K562 (cell line): Measurements from ENCODE around the gene TIMM17A. TPM values are rescaled to one million over a fixed set of nuclear protein-coding genes. Genes with fewer than 3 reads are reported as not detected.

Experiments used
- BCOR ChIP-seq: fragments of 450-650 bp; IDR thresholded peaks from 2 replicates; pipeline ENCODE4 v1.6.1; 2016
- DNMT1 ChIP-seq: fragments of 450-650 bp; IDR thresholded peaks from 2 replicates; pipeline ENCODE4 v1.6.1; 2016; ENCODE audit warnings: antibody characterized with exemption, mild to moderate bottlenecking
- DPF2 ChIP-seq: fragments of 450-650 bp; IDR thresholded peaks from 2 replicates; pipeline ENCODE4 v1.6.1; 2016
- E2F8 ChIP-seq: fragments of 450-650 bp; IDR thresholded peaks from 2 replicates; pipeline ENCODE4 v1.7.1; 2018; ENCODE audit warnings: mild to moderate bottlenecking, low read depth; ENCODE audit not compliant: partially characterized antibody
- ETV5 ChIP-seq: sonication (generic); formaldehyde crosslinking; IDR thresholded peaks from 2 replicates; pipeline ENCODE4 v1.4.0; 2020; ENCODE audit warnings: low read depth, mild to moderate bottlenecking, missing genetic modification reagents
- FOXK2 ChIP-seq, 2 experiments: fragments of 450-650 bp; IDR thresholded peaks in 1 of 2; conservative IDR thresholded peaks in 1 of 2; 2 replicates each; pipeline ENCODE4 v1.6.1; 2016; ENCODE audit warnings: low read depth in 2 of 2, mild to moderate bottlenecking in 1 of 2
- GATAD2A ChIP-seq: fragments of 450-650 bp; IDR thresholded peaks from 2 replicates; pipeline ENCODE4 v1.6.1; 2017
- HLTF ChIP-seq: fragments of 450-650 bp; IDR thresholded peaks from 2 replicates; pipeline ENCODE4 v1.6.1; 2016
- MNT ChIP-seq, 2 experiments: fragments of 450-650 bp; conservative IDR thresholded peaks; 2 replicates each; pipeline ENCODE4 v1.6.1; 2017; ENCODE audit warnings: mild to moderate bottlenecking in 2 of 2, moderate library complexity in 2 of 2
- NUFIP1 ChIP-seq: fragments of 450-650 bp; IDR thresholded peaks from 2 replicates; pipeline ENCODE4 v1.6.1; 2018; ENCODE audit not compliant: partially characterized antibody
- RCOR1 ChIP-seq, 2 experiments: IDR thresholded peaks; 2 replicates each; pipeline ENCODE4 v1.6.1; 2012; ENCODE audit warnings: low read depth in 2 of 2, low read length in 2 of 2, borderline replicate concordance in 1 of 2, improper control_type of control experiment in 1 of 2
- SP1 ChIP-seq: sonication (generic); formaldehyde crosslinking; IDR thresholded peaks from 2 replicates; pipeline ENCODE4 v1.8.1; 2022; ENCODE audit warnings: mild to moderate bottlenecking, missing genetic modification reagents
- SRF ChIP-seq, 2 experiments: fragments of 250-450, 450-650 bp in 1 of 2; sonication (Bioruptor Pico) in 1 of 2; sonication (generic) in 1 of 2; formaldehyde crosslinking; IDR thresholded peaks; 2 replicates each; pipeline versions ENCODE4 v1.5.0 to v1.5.1; 2020 to 2022; ENCODE audit warnings: mild to moderate bottlenecking in 1 of 2, missing genetic modification reagents in 1 of 2
- TOE1 ChIP-seq, 2 experiments: fragments of 450-650 bp in 1 of 2; sonication (generic) in 1 of 2; formaldehyde crosslinking in 1 of 2; IDR thresholded peaks; 2 replicates each; pipeline versions ENCODE4 v1.7.1 to v1.8.0; 2016 to 2022; ENCODE audit warnings: borderline replicate concordance in 2 of 2, mild to moderate bottlenecking in 2 of 2, antibody characterized with exemption in 1 of 2, inconsistent platforms in 1 of 2, low read depth in 1 of 2, missing genetic modification reagents in 1 of 2, moderate library complexity in 1 of 2
- U2AF2 ChIP-seq: fragments of 200-400 bp; formaldehyde crosslinking; optimal IDR thresholded peaks from 2 replicates; pipeline ENCODE3; 2017; ENCODE audit warnings: low read depth, mild to moderate bottlenecking, low read length
- ZNF764 ChIP-seq: fragments of 250-450 bp; sonication (Bioruptor Pico); IDR thresholded peaks from 2 replicates; pipeline ENCODE4 v1.4.0; 2020; ENCODE audit warnings: low read depth, mild to moderate bottlenecking, moderate library complexity
- ZZZ3 ChIP-seq: fragments of 450-650 bp; IDR thresholded peaks from 2 replicates; pipeline ENCODE4 v1.6.1; 2016; ENCODE audit warnings: antibody characterized with exemption, mild to moderate bottlenecking, moderate library complexity
- polyA plus RNA-seq, 8 experiments: library from polyadenylated mRNA; depleted of rRNA in 4 of 8; stranded (reverse) in 5 of 8; unstranded in 3 of 8; fragments of >200 nt; fragmentation: Nextera tagmentation in 2 of 8; fragmentation: Illumina TruSeq in 1 of 8; extraction: Ambion mirVana in 2 of 8; extraction: Trizol in 1 of 8; gene quantifications; 2 replicates each; pipeline versions ENCODE4 v1.2.1 to v1.2.3, GENCODE V29; 2011 to 2014; ENCODE audit warnings: inconsistent platforms in 1 of 8, missing spikeins in 1 of 8
- total RNA-seq, 7 experiments: library from RNA; depleted of rRNA in 6 of 7; stranded (reverse); fragments of >200 nt in 6 of 7; fragmentation: Illumina TruSeq in 2 of 7; extraction: Trizol in 2 of 7; gene quantifications; 2 replicates each; pipeline versions ENCODE4 v1.2.1 to v1.2.3, GENCODE V29; 2011 to 2021; ENCODE audit warnings: low replicate concordance in 1 of 7

TIMM17A gene
- total and polyA plus RNA-seq, 9 of the 15 experiments (the other 6 are each of a cell fraction or from before 2014, with no cell fraction given): 116 to 744 (median 180) TPM

DNA sequence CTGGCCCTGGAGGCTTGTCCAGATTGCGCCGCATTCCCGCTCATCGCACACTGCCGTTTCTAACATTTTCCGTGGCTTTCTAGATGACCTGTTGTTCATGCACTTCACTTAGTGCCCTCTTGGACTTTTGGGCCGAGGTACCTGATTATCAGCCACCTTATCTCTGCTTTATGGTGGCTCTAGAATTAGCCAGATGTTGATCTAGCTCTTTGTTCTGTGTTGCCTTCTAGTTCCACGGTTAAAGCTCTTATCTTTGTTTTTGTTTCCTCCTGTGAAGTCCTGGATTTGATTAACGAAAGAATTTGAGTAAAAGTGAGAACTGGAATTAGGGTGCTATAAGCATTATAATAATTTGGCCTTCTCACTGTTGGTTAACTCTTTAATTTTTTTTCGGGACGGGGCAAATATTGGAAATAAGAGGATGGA lies 28.1 kb downstream of the TIMM17A start (continued):
- TF ChIP-seq U2AF2: no peak
- TF ChIP-seq DNMT1: 0 out of 2 replicates have a peak, but pooled peaks have one; percentile 29
- TF ChIP-seq FOXK2 (conservative IDR thresholded peaks at IDR 0.05 in 1 of 2, IDR thresholded peaks at IDR 0.05 in 1 of 2; ENCODE audit: low read depth in 2 of 2): 0 out of 4 replicates have a peak, but pooled peaks of 1 of the 2 experiments have one; percentile 3
- no peak for TF ChIP-seq ZNF764 (CRISPR knock-in tag)
- 0 out of 2 replicates have a peak, but pooled peaks have one; percentile 68 for TF ChIP-seq ZZZ3
- TF ChIP-seq TOE1 (IDR thresholded peaks at IDR 0.05; ENCODE audit: borderline replicate concordance): 0 out of 2 replicates have a peak, but pooled peaks have one; percentile 41
- TF ChIP-seq TOE1 (CRISPR knock-in tag; IDR thresholded peaks at IDR 0.05; ENCODE audit: borderline replicate concordance, low read depth): no peak
- TF ChIP-seq SP1 (CRISPR knock-in tag): peak; percentile 21; the same call in 1 of the 2 replicates
- TF ChIP-seq RCOR1 (IDR thresholded peaks at IDR 0.05; ENCODE audit: borderline replicate concordance in 1 of 2, low read depth in 2 of 2, low read length in 2 of 2): peak in 1 of 2 experiments; percentile 32; a peak in 1 of 4 replicates
- peak; percentile 2 for TF ChIP-seq NUFIP1
- peak in 1 of 2 experiments; percentile 88; a peak in 1 of 4 replicates for TF ChIP-seq SRF (CRISPR knock-in tag; IDR thresholded peaks at IDR 0.05)
- TF ChIP-seq DPF2: peak; percentile 79; the same call in 1 of the 2 replicates
- TF ChIP-seq BCOR: 0 out of 2 replicates have a peak, but pooled peaks have one; percentile 4
- peak; percentile 9; the same call in 1 of the 2 replicates for TF ChIP-seq HLTF
- TF ChIP-seq MNT (conservative IDR thresholded peaks at IDR 0.05): peak; percentile 0 to 24; a peak in 1 of 4 replicates
- TF ChIP-seq GATAD2A: 0 out of 2 replicates have a peak, but pooled peaks have one; percentile 6
- peak; percentile 6 for TF ChIP-seq E2F8
- 0 out of 2 replicates have a peak, but pooled peaks have one; percentile 14 for TF ChIP-seq ETV5 (CRISPR knock-in tag)
